HUES64 (cell line): ENCODE results near the gene CRHR2.

Experiments used
- H3K27ac ChIP-seq: 2 replicates; pipeline ENCODE4 v1.7.0; 2013; ENCODE audit warnings: low read depth, low read length, inconsistent platforms
- H3K27me3 ChIP-seq: 2 replicates; pipeline ENCODE4 v1.6.1; 2013; ENCODE audit warnings: mild to moderate bottlenecking, low read length; ENCODE audit not compliant: insufficient read depth
- H3K36me3 ChIP-seq: 2 replicates; pipeline ENCODE4 v1.6.1; 2013; ENCODE audit warnings: mild to moderate bottlenecking, low read length; ENCODE audit not compliant: insufficient read depth
- H3K4me1 ChIP-seq: 2 replicates; pipeline ENCODE4 v1.6.1; 2013; ENCODE audit warnings: mild to moderate bottlenecking, low read length, moderate library complexity; ENCODE audit not compliant: insufficient read depth
- H3K4me3 ChIP-seq: 2 replicates; pipeline ENCODE4 v1.5.1; 2013; ENCODE audit warnings: mild to moderate bottlenecking, low read length, moderate library complexity
- H3K9ac ChIP-seq: 2 replicates; pipeline ENCODE4 v1.6.1; 2013; ENCODE audit warnings: mild to moderate bottlenecking, low read depth, low read length
- H3K9me3 ChIP-seq: 2 replicates; pipeline ENCODE4 v1.6.1; 2013; ENCODE audit warnings: low read depth, low read length; ENCODE audit not compliant: insufficient read depth
- WGBS: fragments of 150-250, 120-280 bp; methylation state at CpG from one replicate; pipeline ENCODE4 v1.1.7; 2013; ENCODE audit warnings: missing lambda C conversion rate; 5-methylcytosine and 5-hydroxymethylcytosine counted together

The CRHR2 gene

GRCh38 chr7:30613366-30614325 lies 68.6 kb downstream of the CRHR2 start:
- Histone ChIP-seq H3K9ac (no peak overlapping the region), H3K27me3 (no peaks in the 10 kb centered on the region), H3K4me3 (no peak overlapping the region), H3K36me3 (peaks cover 96% of the 10 kb centered on the region), H3K27ac (no peak overlapping the region), H3K9me3 (no peaks in the 10 kb centered on the region), H3K4me1 (no peaks in the 10 kb centered on the region)
- WGBS, result 96% methylated on average over 4 of the region's 4 CpGs

- peaks cover 96% of the 10 kb centered on the region for H3K36me3 ChIP-seq
- no peak overlapping the region for H3K9ac ChIP-seq
- no peaks in the 10 kb centered on the region for H3K4me1 ChIP-seq
- WGBS, result 94% methylated on average over 6 of the region's 6 CpGs
- H3K9me3 ChIP-seq, result no peaks in the 10 kb centered on the region
- H3K27me3 ChIP-seq, result no peaks in the 10 kb centered on the region
- H3K4me3 ChIP-seq, result no peak overlapping the region
- no peak overlapping the region for H3K27ac ChIP-seq
Measured at GRCh38 chr7:30612658-30613265, 69.5 kb downstream of the CRHR2 start.

- WGBS, result 92% methylated on average over 2 of the region's 3 CpGs
- Histone ChIP-seq H3K27ac (no peak overlapping the region), H3K27me3 (no peaks in the 10 kb centered on the region), H3K4me3 (no peak overlapping the region), H3K36me3 (peaks cover 96% of the 10 kb centered on the region), H3K9ac (no peak overlapping the region), H3K4me1 (no peaks in the 10 kb centered on the region), H3K9me3 (no peaks in the 10 kb centered on the region)
Measured at GRCh38 chr7:30605832-30606231, 76.4 kb downstream of the CRHR2 start.

- over 99% methylated on average over 3 of the region's 3 CpGs for WGBS
- H3K36me3 ChIP-seq, result peaks cover 96% of the 10 kb centered on the region
Measured at GRCh38 chr7:30604901-30605300, 77.4 kb downstream of the CRHR2 start.

More at GRCh38 chr7:30604901-30605300, 77.4 kb downstream of the CRHR2 start:
- Histone ChIP-seq H3K27ac (no peak overlapping the region), H3K9me3 (no peaks in the 10 kb centered on the region), H3K27me3 (no peaks in the 10 kb centered on the region), H3K4me3 (no peak overlapping the region), H3K9ac (no peak overlapping the region), H3K4me1 (no peaks in the 10 kb centered on the region)
